Vagina (tissue), 2 donors: Measurements from ENCODE around the gene CNN3. TPM values are rescaled to one million over a fixed set of nuclear protein-coding genes. Genes with fewer than 3 reads are reported as not detected.

ENCODE experiments used
- DNase-seq, 2 donors: peaks; one replicate each; pipeline ENCODE4 v3.0.0-alpha.2; 2017; ENCODE audit errors: extremely low spot score in 2 of 2
- H3K27ac ChIP-seq: fragments of 200-600 bp; sonication (generic); one replicate; pipeline ENCODE4 v1.5.1; 2019
- H3K27me3 ChIP-seq: fragments of 200-600 bp; sonication (generic); one replicate; pipeline ENCODE4 v1.5.1; 2019
- H3K36me3 ChIP-seq, 2 donors: fragments of 200-600 bp; sonication (generic); one replicate each; pipeline ENCODE4 v1.5.1; 2017 to 2019
- H3K4me1 ChIP-seq: fragments of 200-600 bp; sonication (generic); one replicate; pipeline ENCODE4 v1.5.1; 2019
- H3K4me3 ChIP-seq, 2 donors: fragments of 200-600 bp; sonication (generic); 1 replicate in 1 of 2; 2 replicates in 1 of 2; pipeline ENCODE4 v1.5.1; 2016 to 2019
- H3K9me3 ChIP-seq: fragments of 200-600 bp; sonication (generic); one replicate; pipeline ENCODE4 v1.5.1; 2019
- POLR2A ChIP-seq, 2 donors: fragments of 450-650 bp; IDR thresholded peaks; one replicate each; pipeline ENCODE4 v1.6.1; 2017; ENCODE audit warnings: antibody characterized with exemption in 2 of 2, mild to moderate bottlenecking in 2 of 2, moderate library complexity in 2 of 2
- POLR2AphosphoS5 ChIP-seq, 2 donors: sonication (generic); formaldehyde crosslinking; IDR thresholded peaks; one replicate each; pipeline ENCODE4 v1.9.0; 2017; ENCODE audit warnings: antibody characterized with exemption in 2 of 2, mild to moderate bottlenecking in 2 of 2, low read depth in 1 of 2; ENCODE audit not compliant: insufficient read depth in 1 of 2
- intact Hi-C: fragments of 100-400 bp; cut with DNase I; formaldehyde crosslinking; loops from one replicate; pipeline ENCODE4 v1.15.1; 2023
- total RNA-seq: library from RNA; depleted of rRNA; stranded (reverse); fragments of >200 nt; gene quantifications from one replicate; pipeline ENCODE4 v1.2.3, GENCODE V29; 2016
- TF ChIP-seq, protein P1 (sequence below), 3 experiments: fragments of 450-650 bp in 2 of 3; fragments of 200-600 bp in 1 of 3; sonication (generic) in 1 of 3; IDR thresholded peaks; one replicate each; pipeline ENCODE4 v1.5.1; 2017 to 2019; ENCODE audit warnings: antibody characterized with exemption in 3 of 3, mild to moderate bottlenecking in 2 of 3, moderate library complexity in 2 of 3

Gene CNN3
- total RNA-seq, 1 donor from 2014 or later, result 250 TPM

- Histone ChIP-seq H3K9me3 (no peaks in the 10 kb centered on the region), H3K36me3 (no peaks in the 10 kb centered on the region), H3K4me3 (no peak overlapping the region), H3K27ac (peak overlapping the region; percentile 4), H3K4me1 (peaks cover 48% of the 10 kb centered on the region), H3K27me3 (no peaks in the 10 kb centered on the region)
- intact Hi-C loops, result no loop called here
- TF ChIP-seq, protein P1, sequence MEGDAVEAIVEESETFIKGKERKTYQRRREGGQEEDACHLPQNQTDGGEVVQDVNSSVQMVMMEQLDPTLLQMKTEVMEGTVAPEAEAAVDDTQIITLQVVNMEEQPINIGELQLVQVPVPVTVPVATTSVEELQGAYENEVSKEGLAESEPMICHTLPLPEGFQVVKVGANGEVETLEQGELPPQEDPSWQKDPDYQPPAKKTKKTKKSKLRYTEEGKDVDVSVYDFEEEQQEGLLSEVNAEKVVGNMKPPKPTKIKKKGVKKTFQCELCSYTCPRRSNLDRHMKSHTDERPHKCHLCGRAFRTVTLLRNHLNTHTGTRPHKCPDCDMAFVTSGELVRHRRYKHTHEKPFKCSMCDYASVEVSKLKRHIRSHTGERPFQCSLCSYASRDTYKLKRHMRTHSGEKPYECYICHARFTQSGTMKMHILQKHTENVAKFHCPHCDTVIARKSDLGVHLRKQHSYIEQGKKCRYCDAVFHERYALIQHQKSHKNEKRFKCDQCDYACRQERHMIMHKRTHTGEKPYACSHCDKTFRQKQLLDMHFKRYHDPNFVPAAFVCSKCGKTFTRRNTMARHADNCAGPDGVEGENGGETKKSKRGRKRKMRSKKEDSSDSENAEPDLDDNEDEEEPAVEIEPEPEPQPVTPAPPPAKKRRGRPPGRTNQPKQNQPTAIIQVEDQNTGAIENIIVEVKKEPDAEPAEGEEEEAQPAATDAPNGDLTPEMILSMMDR (IDR thresholded peaks at IDR 0.05), result no peak
- TF ChIP-seq POLR2AphosphoS5 (IDR thresholded peaks at IDR 0.05; ENCODE audit: insufficient read depth in 1 of 2, low read depth in 1 of 2), result no peak
- no peak for TF ChIP-seq POLR2A (IDR thresholded peaks at IDR 0.05)
- no peak for DNase-seq
These were observed 24.1 kb upstream of the CNN3 start for GRCh38 chr1:94951046-94951445.

GRCh38 chr1:94949681-94950661, 23.1 kb upstream of the CNN3 start:
- no peak for DNase-seq
- peaks cover 37% of the 10 kb centered on the region for H3K4me1 ChIP-seq
- no peak overlapping the region for H3K27ac ChIP-seq
- H3K27me3 ChIP-seq, result no peaks in the 10 kb centered on the region
- H3K36me3 ChIP-seq, result no peaks in the 10 kb centered on the region
- no peak overlapping the region for H3K4me3 ChIP-seq
- TF ChIP-seq, protein P1 (IDR thresholded peaks at IDR 0.05), result no peak
- TF ChIP-seq POLR2AphosphoS5 (IDR thresholded peaks at IDR 0.05; ENCODE audit: insufficient read depth in 1 of 2, low read depth in 1 of 2) (no peak), POLR2A (IDR thresholded peaks at IDR 0.05) (no peak)
- no peaks in the 10 kb centered on the region for H3K9me3 ChIP-seq
- intact Hi-C loops, result no loop called here

GRCh38 chr1:94947437-94947836, 20.5 kb upstream of the CNN3 start:
- peaks cover 23% of the 10 kb centered on the region for H3K4me1 ChIP-seq
- H3K9me3 ChIP-seq, result no peaks in the 10 kb centered on the region
- DNase-seq, result no peak
- no peak overlapping the region for H3K4me3 ChIP-seq
- H3K27ac ChIP-seq, result peak overlapping the region; percentile 66
- H3K27me3 ChIP-seq, result no peaks in the 10 kb centered on the region
- H3K36me3 ChIP-seq, result no peaks in the 10 kb centered on the region
- intact Hi-C loops, result no loop called here
- TF ChIP-seq, protein P1 (IDR thresholded peaks at IDR 0.05), result no peak
- no peak for TF ChIP-seq POLR2AphosphoS5 (IDR thresholded peaks at IDR 0.05; ENCODE audit: insufficient read depth in 1 of 2, low read depth in 1 of 2)
- no peak for TF ChIP-seq POLR2A (IDR thresholded peaks at IDR 0.05)

DNA sequence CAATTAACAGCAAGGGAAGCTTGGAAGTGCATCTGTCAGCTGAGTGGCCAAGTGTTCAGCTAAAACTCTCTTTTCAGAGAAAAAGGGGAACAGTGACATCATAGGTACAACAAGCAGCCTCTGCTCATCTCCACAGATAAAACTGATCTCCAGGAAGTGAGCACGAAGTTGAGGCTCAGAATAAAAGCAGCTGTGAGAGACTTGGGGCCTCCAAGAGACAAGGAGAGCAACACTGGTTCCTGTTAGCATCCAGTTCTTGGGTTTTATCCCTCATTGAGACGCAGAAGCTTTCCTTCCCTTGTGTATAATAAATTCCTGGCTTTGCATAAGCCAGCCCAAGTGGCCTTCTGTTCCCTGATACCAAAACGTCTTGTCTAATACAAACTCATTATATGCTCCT, 20.0 kb upstream of the CNN3 start:
- H3K27ac ChIP-seq, result peak overlapping the region; percentile 66

More for the DNA sequence above, 20.0 kb upstream of the CNN3 start:
- no peaks in the 10 kb centered on the region for H3K27me3 ChIP-seq
- H3K36me3 ChIP-seq, result no peaks in the 10 kb centered on the region
- H3K4me3 ChIP-seq, result no peak overlapping the region
- intact Hi-C loops, result no loop called here
- TF ChIP-seq, protein P1 (IDR thresholded peaks at IDR 0.05), result no peak
- TF ChIP-seq POLR2AphosphoS5 (IDR thresholded peaks at IDR 0.05; ENCODE audit: insufficient read depth in 1 of 2, low read depth in 1 of 2) (no peak), POLR2A (IDR thresholded peaks at IDR 0.05) (no peak)
- peaks cover 20% of the 10 kb centered on the region for H3K4me1 ChIP-seq
- H3K9me3 ChIP-seq, result no peaks in the 10 kb centered on the region
- DNase-seq, result no peak
